NB4 (cell line): ENCODE data around the gene PPIF.

ENCODE experiments used
- DNase-seq: peaks from one replicate; pipeline ENCODE4 v3.0.0; 2010; ENCODE audit warnings: low read depth
- H3K4me3 ChIP-seq: one replicate; pipeline ENCODE4 v1.5.1; 2011; ENCODE audit warnings: mild to moderate bottlenecking, low read depth, low read length, moderate library complexity
- CTCF ChIP-seq: IDR thresholded peaks from one replicate; pipeline ENCODE4 v1.5.1; 2012; ENCODE audit warnings: low read depth, low read length
- MAX ChIP-seq: IDR thresholded peaks from 2 replicates; pipeline ENCODE4 v1.6.1; 2011; ENCODE audit warnings: low read depth, low read length
- MYC ChIP-seq: IDR thresholded peaks from 2 replicates; pipeline ENCODE4 v1.6.1; 2011; ENCODE audit warnings: low read depth, low read length
- POLR2A ChIP-seq: IDR thresholded peaks from 2 replicates; pipeline ENCODE4 v1.6.1; 2011; ENCODE audit warnings: mild to moderate bottlenecking; ENCODE audit not compliant: insufficient read length; ENCODE audit errors: extremely low read depth

Gene PPIF

GRCh38 chr10:79393924-79394610 lies 46.8 kb downstream of the PPIF start:
- no peak overlapping the region for H3K4me3 ChIP-seq
- TF ChIP-seq MYC (no peak), POLR2A (no peak), CTCF (no peak)
- DNase-seq = peak; percentile 55

GRCh38 chr10:79394664-79395063 lies 47.4 kb downstream of the PPIF start:
- no peak for DNase-seq
- H3K4me3 ChIP-seq = no peak overlapping the region
- TF ChIP-seq CTCF (no peak), MYC (no peak), MAX (no peak), POLR2A (no peak)

- no peak for DNase-seq
- no peak overlapping the region for H3K4me3 ChIP-seq
- TF ChIP-seq MYC = no peak
- TF ChIP-seq CTCF = no peak
- TF ChIP-seq POLR2A = no peak
- TF ChIP-seq MAX = no peak
These were observed 49.3 kb downstream of the PPIF start for GRCh38 chr10:79396520-79396919.

GRCh38 chr10:79397051-79397450 lies 49.8 kb downstream of the PPIF start:
- TF ChIP-seq CTCF = no peak
- TF ChIP-seq POLR2A = no peak
- no peak for TF ChIP-seq MYC
- no peak for TF ChIP-seq MAX
- DNase-seq = no peak
- H3K4me3 ChIP-seq = no peak overlapping the region

- TF ChIP-seq MAX (no peak), CTCF (no peak), POLR2A (no peak), MYC (no peak)
- no peak for DNase-seq
- H3K4me3 ChIP-seq = no peak overlapping the region
These were observed 50.5 kb downstream of the PPIF start for GRCh38 chr10:79397575-79398303.
